SH-SY5Y (cell line): ENCODE data around the gene PHACTR2.

ENCODE experiments used
- GATA2 ChIP-seq: IDR thresholded peaks from 2 replicates; pipeline ENCODE4 v1.6.1; 2011; ENCODE audit warnings: mild to moderate bottlenecking, low read depth, low read length
- GATA3 ChIP-seq: IDR thresholded peaks from 2 replicates; pipeline ENCODE4 v1.6.1; 2011; ENCODE audit warnings: low read depth, mild to moderate bottlenecking, low read length, moderate library complexity

DNA sequence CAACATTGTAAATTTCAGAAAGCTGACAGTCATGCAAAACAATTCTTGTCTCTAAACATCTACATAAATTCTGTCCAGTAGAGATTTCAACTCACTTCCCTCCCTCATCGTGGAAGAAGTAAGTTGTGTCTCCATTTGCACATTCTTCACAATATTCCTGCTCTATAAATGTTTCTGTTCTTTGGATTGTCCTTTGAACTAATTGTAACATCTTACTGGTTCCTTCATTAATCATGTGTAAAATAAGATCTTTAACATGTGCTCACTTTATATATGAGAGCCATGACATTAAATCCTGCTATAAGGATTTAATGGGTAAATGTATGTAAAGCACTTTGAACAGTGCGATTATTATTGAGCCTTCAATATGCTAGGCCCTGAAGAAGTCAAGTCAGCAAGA lies 158.4 kb downstream of the PHACTR2 start:
- no peak for TF ChIP-seq GATA3
- TF ChIP-seq GATA2, result no peak
